ENCODE measurements around the gene BRWD1. TPM values are rescaled to one million over a fixed set of nuclear protein-coding genes. Genes with fewer than 3 reads are reported as not detected.
A peak's percentile ranks its signal among the peaks of the same experiment; 100 is the strongest.

BRWD1 gene
- total RNA-seq, 4 donors from 2014 or later, result 41.7 to 69.0 (median 47.1) TPM

- peak; percentile 89 for DNase-seq (ENCODE audit: low spot score)
- ATAC-seq (ENCODE audit: low FRiP score), result peak; percentile 96
- no peak for TF ChIP-seq CTCF (IDR thresholded peaks at IDR 0.05)
Measured at GRCh38 chr21:39183272-39184049, 130.0 kb downstream of the BRWD1 start, which contains the start of gene PSMG1. Gene PSMG1, minus strand, starts transcription at chr21:39183451. Its CDS starts 66 bp downstream, at chr21:39183385.

- peak; percentile 28 for ATAC-seq (ENCODE audit: low FRiP score)
- no peak for DNase-seq (ENCODE audit: low spot score)
- no peak for TF ChIP-seq CTCF (IDR thresholded peaks at IDR 0.05)
Measured at GRCh38 chr21:39182484-39183271, 130.8 kb downstream of the BRWD1 start.

- no peak for TF ChIP-seq CTCF (IDR thresholded peaks at IDR 0.05)
- DNase-seq (ENCODE audit: low spot score) (no peak), ATAC-seq (ENCODE audit: low FRiP score) (no peak)
Measured at GRCh38 chr21:39182016-39182415, 131.4 kb downstream of the BRWD1 start.

GRCh38 chr21:39181205-39181818, 132.1 kb downstream of the BRWD1 start:
- no peak for ATAC-seq (ENCODE audit: low FRiP score)
- no peak for DNase-seq (ENCODE audit: low spot score)
- no peak for TF ChIP-seq CTCF (IDR thresholded peaks at IDR 0.05)

- DNase-seq (ENCODE audit: low spot score), result no peak
- no peak for TF ChIP-seq CTCF (IDR thresholded peaks at IDR 0.05)
- ATAC-seq (ENCODE audit: low FRiP score), result no peak
Measured at GRCh38 chr21:39180429-39181019, 132.9 kb downstream of the BRWD1 start.

GRCh38 chr21:39178421-39178820, 135.0 kb downstream of the BRWD1 start:
- no peak for TF ChIP-seq CTCF (IDR thresholded peaks at IDR 0.05)
- no peak for ATAC-seq (ENCODE audit: low FRiP score)
- DNase-seq (ENCODE audit: low spot score), result no peak

All from omental fat pad (tissue), 4 donors.